Measurements from ENCODE around the gene SPATS2. TPM values are rescaled to one million over a fixed set of nuclear protein-coding genes. Genes with fewer than 3 reads are reported as not detected.

SPATS2 gene
- total RNA-seq, 1 experiment from 2014 or later, result 56.3 TPM

DNA sequence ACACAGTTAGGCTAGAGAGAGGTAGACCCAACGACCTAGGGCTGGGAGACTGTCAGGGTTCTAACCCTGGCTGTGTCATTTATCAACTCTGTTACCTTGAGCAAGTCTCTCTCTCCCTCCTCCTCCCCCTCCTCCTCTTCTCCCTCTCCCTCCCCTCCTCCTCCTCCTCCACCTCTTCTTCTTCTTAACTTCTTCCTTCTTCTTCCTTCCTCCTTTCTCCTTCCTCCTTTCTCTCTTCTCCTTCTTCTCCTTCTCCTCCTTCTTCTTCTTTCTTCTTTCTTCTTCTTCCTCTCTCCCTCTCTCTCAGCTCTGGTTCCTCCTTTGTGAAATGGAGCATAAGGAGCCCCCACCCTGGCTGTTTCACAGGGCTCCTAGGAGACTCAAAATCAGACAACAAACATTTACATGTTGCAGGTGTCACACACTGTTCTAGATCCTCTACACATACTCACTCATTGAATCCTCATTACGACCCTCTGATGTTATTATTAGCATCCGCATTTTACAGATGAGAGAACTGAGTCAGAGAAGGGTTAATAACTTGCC is 169.3 kb downstream of the SPATS2 start:
- H3K27ac ChIP-seq (ENCODE audit: low read length), result no peak overlapping the region
- CTCF ChIA-PET, result no interaction called here
- H3K4me3 ChIP-seq (ENCODE audit: low read depth in 2 of 2, low read length in 2 of 2), result no peak overlapping the region
- no TSS peak for BruUV-seq (replicated peaks)
- DNase-seq (ENCODE audit: low read depth, low spot score), result no peak
- ATAC-seq, result no peak
- intact Hi-C loops (cut with micrococcal nuclease; ENCODE audit: unreplicated experiment), result no loop called here
- in situ Hi-C loops (cut with HindIII; ENCODE audit: low pct_unique_long_range_greater_than_20kb, low sequenced_read_pairs), result no loop called here
- POLR2A ChIA-PET, result no interaction called here
- no peaks in the 10 kb centered on the region for H3K9me3 ChIP-seq (ENCODE audit: control insufficient read depth, insufficient read depth, low read depth, low read length)
- peaks cover 7% of the 10 kb centered on the region for H3K4me1 ChIP-seq (ENCODE audit: control insufficient read depth, insufficient read depth, low read length)
- H3K36me3 ChIP-seq (ENCODE audit: control insufficient read depth, insufficient read depth, low read length), result no peaks in the 10 kb centered on the region
- peaks cover 7% of the 10 kb centered on the region; the same call in 1 of the 2 replicates for H3K27me3 ChIP-seq (ENCODE audit: control insufficient read depth, insufficient read depth, low read length)
- TF ChIP-seq, protein P1, sequence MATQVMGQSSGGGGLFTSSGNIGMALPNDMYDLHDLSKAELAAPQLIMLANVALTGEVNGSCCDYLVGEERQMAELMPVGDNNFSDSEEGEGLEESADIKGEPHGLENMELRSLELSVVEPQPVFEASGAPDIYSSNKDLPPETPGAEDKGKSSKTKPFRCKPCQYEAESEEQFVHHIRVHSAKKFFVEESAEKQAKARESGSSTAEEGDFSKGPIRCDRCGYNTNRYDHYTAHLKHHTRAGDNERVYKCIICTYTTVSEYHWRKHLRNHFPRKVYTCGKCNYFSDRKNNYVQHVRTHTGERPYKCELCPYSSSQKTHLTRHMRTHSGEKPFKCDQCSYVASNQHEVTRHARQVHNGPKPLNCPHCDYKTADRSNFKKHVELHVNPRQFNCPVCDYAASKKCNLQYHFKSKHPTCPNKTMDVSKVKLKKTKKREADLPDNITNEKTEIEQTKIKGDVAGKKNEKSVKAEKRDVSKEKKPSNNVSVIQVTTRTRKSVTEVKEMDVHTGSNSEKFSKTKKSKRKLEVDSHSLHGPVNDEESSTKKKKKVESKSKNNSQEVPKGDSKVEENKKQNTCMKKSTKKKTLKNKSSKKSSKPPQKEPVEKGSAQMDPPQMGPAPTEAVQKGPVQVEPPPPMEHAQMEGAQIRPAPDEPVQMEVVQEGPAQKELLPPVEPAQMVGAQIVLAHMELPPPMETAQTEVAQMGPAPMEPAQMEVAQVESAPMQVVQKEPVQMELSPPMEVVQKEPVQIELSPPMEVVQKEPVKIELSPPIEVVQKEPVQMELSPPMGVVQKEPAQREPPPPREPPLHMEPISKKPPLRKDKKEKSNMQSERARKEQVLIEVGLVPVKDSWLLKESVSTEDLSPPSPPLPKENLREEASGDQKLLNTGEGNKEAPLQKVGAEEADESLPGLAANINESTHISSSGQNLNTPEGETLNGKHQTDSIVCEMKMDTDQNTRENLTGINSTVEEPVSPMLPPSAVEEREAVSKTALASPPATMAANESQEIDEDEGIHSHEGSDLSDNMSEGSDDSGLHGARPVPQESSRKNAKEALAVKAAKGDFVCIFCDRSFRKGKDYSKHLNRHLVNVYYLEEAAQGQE (IDR thresholded peaks at IDR 0.05; ENCODE audit: insufficient read depth in 1 of 2, low read depth in 2 of 2, low read length in 1 of 2), result no peak
- no peak for TF ChIP-seq TCF7L2 (IDR thresholded peaks at IDR 0.05; ENCODE audit: low read depth, low read length)
- TF ChIP-seq POLR2AphosphoS5 (IDR thresholded peaks at IDR 0.05; ENCODE audit: low read depth, low read length), result no peak
- TF ChIP-seq, protein P2, sequence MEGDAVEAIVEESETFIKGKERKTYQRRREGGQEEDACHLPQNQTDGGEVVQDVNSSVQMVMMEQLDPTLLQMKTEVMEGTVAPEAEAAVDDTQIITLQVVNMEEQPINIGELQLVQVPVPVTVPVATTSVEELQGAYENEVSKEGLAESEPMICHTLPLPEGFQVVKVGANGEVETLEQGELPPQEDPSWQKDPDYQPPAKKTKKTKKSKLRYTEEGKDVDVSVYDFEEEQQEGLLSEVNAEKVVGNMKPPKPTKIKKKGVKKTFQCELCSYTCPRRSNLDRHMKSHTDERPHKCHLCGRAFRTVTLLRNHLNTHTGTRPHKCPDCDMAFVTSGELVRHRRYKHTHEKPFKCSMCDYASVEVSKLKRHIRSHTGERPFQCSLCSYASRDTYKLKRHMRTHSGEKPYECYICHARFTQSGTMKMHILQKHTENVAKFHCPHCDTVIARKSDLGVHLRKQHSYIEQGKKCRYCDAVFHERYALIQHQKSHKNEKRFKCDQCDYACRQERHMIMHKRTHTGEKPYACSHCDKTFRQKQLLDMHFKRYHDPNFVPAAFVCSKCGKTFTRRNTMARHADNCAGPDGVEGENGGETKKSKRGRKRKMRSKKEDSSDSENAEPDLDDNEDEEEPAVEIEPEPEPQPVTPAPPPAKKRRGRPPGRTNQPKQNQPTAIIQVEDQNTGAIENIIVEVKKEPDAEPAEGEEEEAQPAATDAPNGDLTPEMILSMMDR (IDR thresholded peaks at IDR 0.05), result no peak
- no peak for TF ChIP-seq SIN3A (IDR thresholded peaks at IDR 0.05; ENCODE audit: borderline replicate concordance, insufficient read depth, low read depth, low read length)

DNA sequence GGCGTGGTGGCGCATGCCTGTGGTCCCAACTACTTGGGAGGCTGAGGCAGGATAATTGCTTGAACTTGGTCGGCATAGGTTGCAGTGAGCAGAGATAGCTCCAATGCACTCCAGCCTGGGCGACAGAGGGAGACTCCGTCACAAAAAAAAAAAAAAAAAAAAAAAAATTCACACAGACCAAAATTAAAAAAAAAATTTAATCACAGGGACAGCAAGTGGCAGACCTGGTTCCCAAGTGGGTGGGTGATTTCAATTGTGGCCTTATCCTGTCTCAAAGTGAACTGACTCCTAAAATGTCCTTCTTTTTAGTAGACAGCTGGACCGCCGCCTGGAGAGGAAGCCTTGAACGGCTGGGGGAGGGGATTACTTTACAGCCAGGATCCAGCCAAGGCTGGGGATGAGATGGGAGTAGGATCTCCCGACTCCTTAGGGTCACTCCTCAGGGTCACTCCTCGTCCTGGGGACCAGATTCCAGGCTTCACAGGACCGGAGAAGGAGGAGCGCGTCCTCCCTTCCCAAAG is 170.0 kb downstream of the SPATS2 start:
- H3K27ac ChIP-seq (ENCODE audit: low read length), result no peak overlapping the region

More for the DNA sequence above, 170.0 kb downstream of the SPATS2 start:
- in situ Hi-C loops (cut with HindIII; ENCODE audit: low pct_unique_long_range_greater_than_20kb, low sequenced_read_pairs) (no loop called here), intact Hi-C loops (cut with micrococcal nuclease; ENCODE audit: unreplicated experiment) (no loop called here)
- no TSS peak for BruUV-seq (replicated peaks)
- Histone ChIP-seq H3K4me1 (ENCODE audit: control insufficient read depth, insufficient read depth, low read length) (peaks cover 7% of the 10 kb centered on the region), H3K27me3 (ENCODE audit: control insufficient read depth, insufficient read depth, low read length) (peaks cover 7% of the 10 kb centered on the region; the same call in 1 of the 2 replicates), H3K36me3 (ENCODE audit: control insufficient read depth, insufficient read depth, low read length) (no peaks in the 10 kb centered on the region), H3K9me3 (ENCODE audit: control insufficient read depth, insufficient read depth, low read depth, low read length) (no peaks in the 10 kb centered on the region), H3K4me3 (ENCODE audit: low read depth in 2 of 2, low read length in 2 of 2) (peak overlapping the region; percentile 35 to 55)
- no peak for TF ChIP-seq TCF7L2 (IDR thresholded peaks at IDR 0.05; ENCODE audit: low read depth, low read length)
- DNase-seq (ENCODE audit: low read depth, low spot score) (no peak), ATAC-seq (no peak)
- POLR2A ChIA-PET, result interaction anchor here (0.5 kb wide), 1 partner anchor 32 kb away, joined by 6 read pairs; no protein-coding TSS in a partner anchor
- CTCF ChIA-PET, result interaction anchor here (0.6 to 0.9 kb wide), 3 partner anchors 11 to 204 kb away, joined by 3 to 8 read pairs (median 3); partner anchors contain the start of gene TMBIM6

Data from Panc1 (cell line).